Fibroblast of lung (primary cell): ENCODE data around the gene RNASE8. TPM values are rescaled to one million over a fixed set of nuclear protein-coding genes. Genes with fewer than 3 reads are reported as not detected.

Source experiments
- DNase-seq, 2 donors: peaks; one replicate each; pipeline versions ENCODE4 v3.0.0 to v3.0.0-alpha.2; 2010; ENCODE audit warnings: low read depth in 2 of 2
- H2AFZ ChIP-seq: 2 replicates; pipeline ENCODE4 v1.5.1; 2012; ENCODE audit warnings: low read length, control low read depth, inconsistent platforms
- H3K27ac ChIP-seq: 2 replicates; pipeline ENCODE4 v1.5.1; 2011; ENCODE audit warnings: low read length, control low read depth; ENCODE audit not compliant: insufficient read depth
- H3K27me3 ChIP-seq: 2 replicates; pipeline ENCODE4 v1.5.1; 2011; ENCODE audit warnings: mild to moderate bottlenecking, low read length; ENCODE audit not compliant: control insufficient read depth, insufficient read depth
- H3K36me3 ChIP-seq: 2 replicates; pipeline ENCODE4 v1.5.1; 2011; ENCODE audit warnings: low read length; ENCODE audit not compliant: control insufficient read depth, insufficient read depth
- H3K4me1 ChIP-seq: 2 replicates; pipeline ENCODE4 v1.5.1; 2011; ENCODE audit warnings: low read length; ENCODE audit not compliant: control insufficient read depth, insufficient read depth; ENCODE audit errors: extremely low read depth
- H3K4me2 ChIP-seq: 2 replicates; pipeline ENCODE4 v1.5.1; 2011; ENCODE audit warnings: low read length, control low read depth; ENCODE audit not compliant: insufficient read depth; ENCODE audit errors: extremely low read depth
- H3K4me3 ChIP-seq, 4 experiments: fragments of 200-600 bp in 1 of 4; sonication (generic) in 1 of 4; replicated peaks in 1 of 4; 2 replicates each; pipeline ENCODE4 v1.5.1; 2011 to 2016; ENCODE audit warnings: low read length in 4 of 4, low read depth in 3 of 4, mild to moderate bottlenecking in 3 of 4, control low read depth in 2 of 4, inconsistent platforms in 1 of 4, mixed read lengths in 1 of 4; ENCODE audit not compliant: insufficient read depth in 1 of 4; ENCODE audit errors: control extremely low read depth in 1 of 4
- H3K79me2 ChIP-seq: 2 replicates; pipeline ENCODE4 v1.5.1; 2012; ENCODE audit warnings: mild to moderate bottlenecking, low read length, inconsistent platforms; ENCODE audit not compliant: control insufficient read depth, insufficient read depth
- H3K9ac ChIP-seq: 2 replicates; pipeline ENCODE4 v1.5.1; 2011; ENCODE audit warnings: mild to moderate bottlenecking, low read length, control low read depth; ENCODE audit not compliant: insufficient read depth
- H3K9me3 ChIP-seq: 2 replicates; pipeline ENCODE4 v1.5.1; 2012; ENCODE audit warnings: low read depth, low read length; ENCODE audit not compliant: control insufficient read depth, insufficient read depth
- H4K20me1 ChIP-seq: 2 replicates; pipeline ENCODE4 v1.5.1; 2011; ENCODE audit warnings: low read length; ENCODE audit not compliant: control insufficient read depth, insufficient read depth; ENCODE audit errors: extremely low read depth
- EZH2 ChIP-seq: IDR thresholded peaks from 2 replicates; pipeline ENCODE4 v1.5.1; 2012; ENCODE audit warnings: low read length, control low read depth, mild to moderate bottlenecking; ENCODE audit errors: missing control alignments
- polyA plus RNA-seq, 2 donors: library from polyadenylated mRNA; depleted of rRNA in 1 of 2; stranded (reverse) in 1 of 2; unstranded in 1 of 2; fragments of >200 nt; gene quantifications; 2 replicates each; pipeline ENCODE4 v1.2.1, GENCODE V29; 2011 to 2012; ENCODE audit warnings: missing spikeins in 1 of 2
- total RNA-seq: library from RNA; depleted of rRNA; stranded (reverse); fragments of >200 nt; gene quantifications from 2 replicates; pipeline ENCODE4 v1.2.1, GENCODE V29; 2014
- TF ChIP-seq, protein P1 (sequence below), 2 donors: IDR thresholded peaks in 1 of 2; conservative IDR thresholded peaks in 1 of 2; 1 replicate in 1 of 2; 2 replicates in 1 of 2; pipeline ENCODE4 v1.5.1; 2011 to 2012; ENCODE audit warnings: low read length in 2 of 2, control low read depth in 1 of 2, inconsistent platforms in 1 of 2, low read depth in 1 of 2, mild to moderate bottlenecking in 1 of 2

The RNASE8 gene
- total and polyA plus RNA-seq, 2 donors (not counting 1 experiment from before 2014, with no cell fraction given) = not detected

DNA sequence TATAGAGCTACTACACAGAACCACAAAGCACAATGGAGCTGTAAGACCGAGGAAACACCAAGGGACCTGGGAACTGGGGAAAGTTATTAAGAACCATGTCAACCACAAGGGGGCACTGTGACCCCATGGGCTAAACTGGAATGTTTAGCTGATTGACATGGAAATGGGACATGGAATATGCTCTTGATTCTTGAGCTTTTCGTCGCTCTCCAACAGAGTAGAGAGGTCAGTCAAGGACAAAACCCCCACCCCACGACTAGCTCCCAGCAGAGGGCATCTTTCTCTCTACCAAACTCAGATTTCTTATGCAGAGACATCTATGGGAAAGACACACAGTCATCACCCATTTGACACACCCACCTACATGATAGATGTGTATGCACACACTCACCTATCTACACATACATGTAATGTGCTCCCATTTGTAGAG is 42.8 kb upstream of the RNASE8 start:
- Histone ChIP-seq H3K4me1 (no peaks in the 10 kb centered on the region), H4K20me1 (no peaks in the 10 kb centered on the region), H3K79me2 (no peaks in the 10 kb centered on the region), H3K9ac (no peak overlapping the region), H2AFZ (no peak overlapping the region), H3K9me3 (no peaks in the 10 kb centered on the region), H3K27me3 (peaks cover 12% of the 10 kb centered on the region), H3K36me3 (no peaks in the 10 kb centered on the region), H3K4me3 (no peak overlapping the region), H3K27ac (no peak overlapping the region), H3K4me2 (no peak overlapping the region)
- TF ChIP-seq EZH2 = no peak
- TF ChIP-seq, protein P1, sequence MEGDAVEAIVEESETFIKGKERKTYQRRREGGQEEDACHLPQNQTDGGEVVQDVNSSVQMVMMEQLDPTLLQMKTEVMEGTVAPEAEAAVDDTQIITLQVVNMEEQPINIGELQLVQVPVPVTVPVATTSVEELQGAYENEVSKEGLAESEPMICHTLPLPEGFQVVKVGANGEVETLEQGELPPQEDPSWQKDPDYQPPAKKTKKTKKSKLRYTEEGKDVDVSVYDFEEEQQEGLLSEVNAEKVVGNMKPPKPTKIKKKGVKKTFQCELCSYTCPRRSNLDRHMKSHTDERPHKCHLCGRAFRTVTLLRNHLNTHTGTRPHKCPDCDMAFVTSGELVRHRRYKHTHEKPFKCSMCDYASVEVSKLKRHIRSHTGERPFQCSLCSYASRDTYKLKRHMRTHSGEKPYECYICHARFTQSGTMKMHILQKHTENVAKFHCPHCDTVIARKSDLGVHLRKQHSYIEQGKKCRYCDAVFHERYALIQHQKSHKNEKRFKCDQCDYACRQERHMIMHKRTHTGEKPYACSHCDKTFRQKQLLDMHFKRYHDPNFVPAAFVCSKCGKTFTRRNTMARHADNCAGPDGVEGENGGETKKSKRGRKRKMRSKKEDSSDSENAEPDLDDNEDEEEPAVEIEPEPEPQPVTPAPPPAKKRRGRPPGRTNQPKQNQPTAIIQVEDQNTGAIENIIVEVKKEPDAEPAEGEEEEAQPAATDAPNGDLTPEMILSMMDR (conservative IDR thresholded peaks at IDR 0.05 in 1 of 2, IDR thresholded peaks at IDR 0.05 in 1 of 2; ENCODE audit: low read depth in 1 of 2, low read length in 2 of 2) = peak; percentile 87 to 94
- peak; percentile 64 to 87 for DNase-seq

DNA sequence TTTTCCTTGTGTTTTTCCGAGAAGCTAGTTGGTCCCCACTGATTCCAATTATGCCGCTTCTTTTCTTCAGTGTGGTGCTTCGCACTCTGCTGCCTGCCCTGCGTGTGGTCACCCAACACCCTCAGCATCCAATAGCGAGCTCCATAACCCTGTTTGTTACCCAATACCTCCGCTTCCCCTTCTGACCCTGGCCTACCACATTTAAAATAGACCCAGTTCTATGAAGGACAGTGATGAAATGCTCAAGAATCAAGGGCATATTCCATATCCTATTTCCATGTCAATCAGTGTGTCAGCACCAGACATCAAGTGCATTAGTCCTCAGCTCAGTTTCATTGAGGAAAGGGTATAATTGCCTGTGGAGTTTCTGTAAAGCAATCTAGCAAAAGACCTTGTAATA is 42.3 kb upstream of the RNASE8 start:
- no peak for TF ChIP-seq EZH2
- TF ChIP-seq, protein P1 (conservative IDR thresholded peaks at IDR 0.05 in 1 of 2, IDR thresholded peaks at IDR 0.05 in 1 of 2; ENCODE audit: low read depth in 1 of 2, low read length in 2 of 2) = no peak
- no peaks in the 10 kb centered on the region for H3K79me2 ChIP-seq
- no peak overlapping the region for H3K4me3 ChIP-seq
- no peaks in the 10 kb centered on the region for H3K36me3 ChIP-seq
- H3K4me1 ChIP-seq = no peaks in the 10 kb centered on the region
- H4K20me1 ChIP-seq = no peaks in the 10 kb centered on the region
- H3K4me2 ChIP-seq = no peak overlapping the region
- H2AFZ ChIP-seq = no peak overlapping the region
- H3K27ac ChIP-seq = no peak overlapping the region
- no peak for DNase-seq
- H3K9ac ChIP-seq = no peak overlapping the region
- H3K27me3 ChIP-seq = peaks cover 13% of the 10 kb centered on the region
- no peaks in the 10 kb centered on the region for H3K9me3 ChIP-seq

DNA sequence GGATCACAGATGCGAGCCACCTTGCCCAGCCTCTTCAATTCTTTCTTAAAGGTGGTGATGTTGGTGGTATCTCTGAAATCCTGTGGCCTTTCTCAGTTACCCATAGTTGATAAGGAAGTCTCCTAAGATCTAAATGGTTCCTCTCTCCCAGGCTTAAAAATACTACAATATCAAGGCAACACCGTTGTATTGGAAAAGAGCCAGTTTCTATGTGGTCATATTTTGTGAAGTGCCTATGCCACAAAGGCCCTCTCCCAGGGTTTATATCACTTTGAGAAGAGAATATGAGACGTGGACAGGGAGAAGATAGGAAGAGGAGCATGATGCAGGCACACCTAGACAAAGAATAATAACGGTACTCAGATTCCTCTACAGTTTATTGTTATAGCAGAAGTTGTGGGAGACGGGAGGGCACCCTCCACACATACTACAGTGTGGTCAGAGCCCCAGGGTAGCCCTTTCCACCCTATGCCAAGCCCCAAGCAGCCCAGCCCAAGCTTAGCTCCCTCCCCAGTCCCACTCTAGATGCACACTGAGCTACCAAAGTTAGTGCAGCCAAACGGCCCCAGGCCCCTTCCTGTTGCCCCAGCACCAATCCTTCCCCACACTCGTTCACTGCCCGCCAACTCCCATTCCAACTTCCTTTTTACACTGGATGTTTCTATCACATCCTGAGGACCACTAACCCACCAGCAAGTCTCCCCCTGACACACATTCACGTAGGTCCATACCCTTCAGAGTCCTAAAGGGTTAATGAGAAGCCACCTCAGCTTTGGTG is 41.0 kb upstream of the RNASE8 start:
- Histone ChIP-seq H3K27me3 (peaks cover 14% of the 10 kb centered on the region), H3K79me2 (no peaks in the 10 kb centered on the region), H3K4me2 (no peak overlapping the region), H3K4me1 (no peaks in the 10 kb centered on the region), H3K36me3 (no peaks in the 10 kb centered on the region), H3K4me3 (no peak overlapping the region), H3K27ac (no peak overlapping the region), H3K9me3 (no peaks in the 10 kb centered on the region), H3K9ac (no peak overlapping the region), H2AFZ (no peak overlapping the region), H4K20me1 (no peaks in the 10 kb centered on the region)
- TF ChIP-seq, protein P1 (conservative IDR thresholded peaks at IDR 0.05 in 1 of 2, IDR thresholded peaks at IDR 0.05 in 1 of 2; ENCODE audit: low read depth in 1 of 2, low read length in 2 of 2) = no peak
- TF ChIP-seq EZH2 = peak; percentile 12
- no peak for DNase-seq
